H9 (cell line): ENCODE results near the gene ANKRD44. TPM values are rescaled to one million over a fixed set of nuclear protein-coding genes. Genes with fewer than 3 reads are reported as not detected.

Experiments used
- DNase-seq: peaks from one replicate; pipeline ENCODE4 v3.0.0-alpha.2; 2017
- H2AFZ ChIP-seq: one replicate; pipeline ENCODE4 v1.6.1; 2013; ENCODE audit warnings: mild to moderate bottlenecking, low read length, control low read depth, moderate library complexity
- H2AK5ac ChIP-seq: 2 replicates; pipeline ENCODE4 v1.6.1; 2013; ENCODE audit warnings: low read length, control low read depth, mixed read lengths; ENCODE audit not compliant: insufficient read length
- H2BK120ac ChIP-seq: one replicate; pipeline ENCODE4 v1.6.1; 2013; ENCODE audit warnings: low read depth, mild to moderate bottlenecking, low read length, control low read depth, inconsistent platforms; ENCODE audit not compliant: poor library complexity, severe bottlenecking
- H2BK12ac ChIP-seq: 2 replicates; pipeline ENCODE4 v1.6.1; 2013; ENCODE audit warnings: low read length, control low read depth, mixed read lengths, low read depth; ENCODE audit not compliant: insufficient read length
- H2BK15ac ChIP-seq: 2 replicates; pipeline ENCODE4 v1.6.1; 2013; ENCODE audit warnings: low read depth, low read length, control low read depth
- H2BK20ac ChIP-seq: one replicate; pipeline ENCODE4 v1.6.1; 2013; ENCODE audit warnings: low read depth, mild to moderate bottlenecking, low read length, control low read depth, inconsistent platforms; ENCODE audit not compliant: poor library complexity, severe bottlenecking
- H2BK5ac ChIP-seq: 2 replicates; pipeline ENCODE4 v1.6.1; 2013; ENCODE audit warnings: low read length, control low read depth, mixed read lengths; ENCODE audit not compliant: insufficient read length
- H3K14ac ChIP-seq: 2 replicates; pipeline ENCODE4 v1.6.1; 2013; ENCODE audit warnings: low read length, control low read depth; ENCODE audit not compliant: insufficient read depth
- H3K18ac ChIP-seq: 2 replicates; pipeline ENCODE4 v1.6.1; 2013; ENCODE audit warnings: low read depth, mild to moderate bottlenecking, mixed read lengths, low read length, control low read depth; ENCODE audit not compliant: insufficient read length
- H3K23ac ChIP-seq: 2 replicates; pipeline ENCODE4 v1.6.1; 2013; ENCODE audit warnings: low read length, control low read depth, mixed read lengths, low read depth; ENCODE audit not compliant: insufficient read length
- H3K23me2 ChIP-seq: 2 replicates; pipeline ENCODE4 v1.6.1; 2013; ENCODE audit warnings: low read depth, mild to moderate bottlenecking, mixed read lengths, low read length, control low read depth; ENCODE audit not compliant: insufficient read length, poor library complexity, severe bottlenecking
- H3K27ac ChIP-seq: 2 replicates; pipeline ENCODE4 v1.5.1; 2013; ENCODE audit warnings: low read length, control low read depth, mixed read lengths, low read depth; ENCODE audit not compliant: insufficient read length
- H3K27me3 ChIP-seq: 2 replicates; pipeline ENCODE4 v1.6.1; 2013; ENCODE audit warnings: low read length, control low read depth, inconsistent platforms; ENCODE audit not compliant: insufficient read depth
- H3K4ac ChIP-seq: 2 replicates; pipeline ENCODE4 v1.6.1; 2013; ENCODE audit warnings: low read depth, mild to moderate bottlenecking, control low read depth, inconsistent platforms, low read length, moderate library complexity
- H3K4me1 ChIP-seq: 2 replicates; pipeline ENCODE4 v1.6.1; 2013; ENCODE audit warnings: low read length, control low read depth, inconsistent platforms; ENCODE audit not compliant: insufficient read depth
- H3K4me2 ChIP-seq: 2 replicates; pipeline ENCODE4 v1.6.1; 2013; ENCODE audit warnings: low read length, control low read depth, mixed read lengths; ENCODE audit not compliant: insufficient read length, insufficient read depth
- H3K56ac ChIP-seq: 2 replicates; pipeline ENCODE4 v1.6.1; 2013; ENCODE audit warnings: low read depth, mild to moderate bottlenecking, mixed read lengths, low read length, control low read depth; ENCODE audit not compliant: insufficient read length
- H3K79me1 ChIP-seq: 2 replicates; pipeline ENCODE4 v1.6.1; 2013; ENCODE audit warnings: low read depth, mild to moderate bottlenecking, moderate library complexity, low read length, control low read depth, inconsistent platforms; ENCODE audit not compliant: insufficient read depth, poor library complexity, severe bottlenecking
- H3K79me2 ChIP-seq: 2 replicates; pipeline ENCODE4 v1.6.1; 2013; ENCODE audit warnings: low read length, control low read depth, inconsistent platforms; ENCODE audit not compliant: insufficient read depth
- H3K9ac ChIP-seq: 2 replicates; pipeline ENCODE4 v1.6.1; 2013; ENCODE audit warnings: low read length, control low read depth, mixed read lengths; ENCODE audit not compliant: insufficient read length; ENCODE audit errors: extremely low read depth
- H3K9me3 ChIP-seq: one replicate; pipeline ENCODE4 v1.6.1; 2013; ENCODE audit warnings: low read depth, low read length, inconsistent platforms; ENCODE audit not compliant: control insufficient read depth
- H3T11ph ChIP-seq: one replicate; pipeline ENCODE4 v1.6.1; 2013; ENCODE audit warnings: mild to moderate bottlenecking, low read length, control low read depth, inconsistent platforms
- H4K20me1 ChIP-seq: one replicate; pipeline ENCODE4 v1.6.1; 2013; ENCODE audit not compliant: control insufficient read depth, insufficient read length, insufficient read depth
- H4K5ac ChIP-seq: 2 replicates; pipeline ENCODE4 v1.6.1; 2013; ENCODE audit warnings: low read depth, mild to moderate bottlenecking, mixed read lengths, low read length, control low read depth; ENCODE audit not compliant: insufficient read length
- H4K8ac ChIP-seq: replicated peaks from 2 replicates; pipeline ENCODE4 v1.6.1; 2013; ENCODE audit warnings: low read length, control low read depth, mixed read lengths, low read depth; ENCODE audit not compliant: insufficient read length
- H4K91ac ChIP-seq: 2 replicates; pipeline ENCODE4 v1.6.1; 2013; ENCODE audit warnings: low read depth, mild to moderate bottlenecking, moderate library complexity, mixed read lengths, low read length, control low read depth; ENCODE audit not compliant: insufficient read length
- H3K27ac Mint-ChIP-seq, 3 experiments: 2 replicates in 2 of 3; 3 replicates in 1 of 3; pipeline ENCODE4 v1.8.0; 2020 to 2021; ENCODE audit warnings: mixed read lengths in 3 of 3, mild to moderate bottlenecking in 1 of 3, moderate library complexity in 1 of 3
- H3K27me3 Mint-ChIP-seq: 2 replicates; pipeline ENCODE4 v1.8.0; 2021; ENCODE audit warnings: low read depth, mild to moderate bottlenecking, moderate library complexity, mixed read lengths
- H3K36me3 Mint-ChIP-seq, 3 experiments: 2 replicates in 2 of 3; 3 replicates in 1 of 3; pipeline ENCODE4 v1.8.0; 2020 to 2021; ENCODE audit warnings: low read depth in 3 of 3, mixed read lengths in 3 of 3; ENCODE audit not compliant: insufficient read depth in 1 of 3
- H3K4me1 Mint-ChIP-seq, 2 experiments: 2 replicates each; pipeline ENCODE4 v1.8.0; 2020; ENCODE audit warnings: mixed read lengths in 2 of 2
- H3K4me3 Mint-ChIP-seq, 2 experiments: 2 replicates in 1 of 2; 3 replicates in 1 of 2; pipeline ENCODE4 v1.8.0; 2020 to 2021; ENCODE audit warnings: mild to moderate bottlenecking in 2 of 2, mixed read lengths in 2 of 2, moderate library complexity in 1 of 2
- H3K9me3 Mint-ChIP-seq, 2 experiments: 2 replicates in 1 of 2; 3 replicates in 1 of 2; pipeline ENCODE4 v1.8.0; 2020; ENCODE audit warnings: mild to moderate bottlenecking in 2 of 2, mixed read lengths in 2 of 2, moderate library complexity in 1 of 2
- WGBS: extraction: QIAGEN DNeasy Blood & Tissue Kit; methylation state at CpG from one replicate; pipeline ENCODE4 v1.1.7; 2013; ENCODE audit warnings: missing lambda C conversion rate, low lambda C conversion rate, mixed read lengths; ENCODE audit not compliant: insufficient read length; ENCODE audit errors: extremely low coverage; 5-methylcytosine and 5-hydroxymethylcytosine counted together
- total RNA-seq: library from RNA; stranded (reverse); gene quantifications from 2 replicates; pipeline ENCODE4 v1.2.1, GENCODE V29; 2021
- TF ChIP-seq, protein P1 (sequence below): fragments of 200-600 bp; sonication (generic); conservative IDR thresholded peaks from 3 replicates; pipeline ENCODE4 v1.8.0; 2021; ENCODE audit warnings: antibody characterized with exemption, mild to moderate bottlenecking

ANKRD44 gene
- total RNA-seq, 1 experiment from 2014 or later, result 1.9 TPM

DNA sequence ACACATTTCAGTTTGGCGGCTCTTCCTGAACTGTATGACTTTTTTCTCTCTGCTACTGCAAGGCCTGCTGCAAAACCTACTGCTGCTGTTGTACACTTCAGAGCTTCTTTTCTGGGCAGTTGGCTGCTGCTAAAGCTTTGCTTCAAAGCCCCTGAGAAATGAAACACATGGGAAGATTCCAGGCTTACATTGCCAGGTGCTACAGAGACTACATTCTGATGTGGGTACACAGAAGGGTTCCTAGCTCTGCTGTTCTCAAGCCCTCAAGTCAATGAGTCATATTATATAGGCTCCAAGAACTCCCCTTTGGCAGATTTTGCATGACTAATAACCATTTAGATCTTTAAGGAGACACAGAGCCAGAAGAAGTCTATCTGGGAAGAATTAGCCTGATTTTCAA is 371.2 kb downstream of the ANKRD44 start:
- TF ChIP-seq, protein P1, sequence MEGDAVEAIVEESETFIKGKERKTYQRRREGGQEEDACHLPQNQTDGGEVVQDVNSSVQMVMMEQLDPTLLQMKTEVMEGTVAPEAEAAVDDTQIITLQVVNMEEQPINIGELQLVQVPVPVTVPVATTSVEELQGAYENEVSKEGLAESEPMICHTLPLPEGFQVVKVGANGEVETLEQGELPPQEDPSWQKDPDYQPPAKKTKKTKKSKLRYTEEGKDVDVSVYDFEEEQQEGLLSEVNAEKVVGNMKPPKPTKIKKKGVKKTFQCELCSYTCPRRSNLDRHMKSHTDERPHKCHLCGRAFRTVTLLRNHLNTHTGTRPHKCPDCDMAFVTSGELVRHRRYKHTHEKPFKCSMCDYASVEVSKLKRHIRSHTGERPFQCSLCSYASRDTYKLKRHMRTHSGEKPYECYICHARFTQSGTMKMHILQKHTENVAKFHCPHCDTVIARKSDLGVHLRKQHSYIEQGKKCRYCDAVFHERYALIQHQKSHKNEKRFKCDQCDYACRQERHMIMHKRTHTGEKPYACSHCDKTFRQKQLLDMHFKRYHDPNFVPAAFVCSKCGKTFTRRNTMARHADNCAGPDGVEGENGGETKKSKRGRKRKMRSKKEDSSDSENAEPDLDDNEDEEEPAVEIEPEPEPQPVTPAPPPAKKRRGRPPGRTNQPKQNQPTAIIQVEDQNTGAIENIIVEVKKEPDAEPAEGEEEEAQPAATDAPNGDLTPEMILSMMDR, result no peak
- no peaks in the 10 kb centered on the region for H3K27me3 ChIP-seq
- no peaks in the 10 kb centered on the region for H3K9me3 ChIP-seq
- H3K27ac ChIP-seq, result no peak overlapping the region
- no CpG with 5 or more reads among the region's 1 CpG for WGBS
- H2BK120ac ChIP-seq, result no peak overlapping the region
- Mint-ChIP-seq H3K27ac (no peak overlapping the region), H3K4me3 (no peak overlapping the region), H3K9me3 (no peaks in the 10 kb centered on the region), H3K4me1 (peaks cover 3 to 10% of the 10 kb centered on the region in 2 experiments), H3K27me3 (no peaks in the 10 kb centered on the region), H3K36me3 (no peaks in the 10 kb centered on the region)
- no peak overlapping the region for H3K4ac ChIP-seq
- H4K91ac ChIP-seq, result no peak overlapping the region
- H4K8ac ChIP-seq, result no peak overlapping the region
- no peak overlapping the region for H3K56ac ChIP-seq
- DNase-seq, result no peak
- no peak overlapping the region for H2BK12ac ChIP-seq
- H4K5ac ChIP-seq, result no peak overlapping the region
- no peak overlapping the region for H2BK5ac ChIP-seq
- H3K14ac ChIP-seq, result no peak overlapping the region
- no peaks in the 10 kb centered on the region for H3K79me2 ChIP-seq
- H3K4me1 ChIP-seq, result no peaks in the 10 kb centered on the region
- H2AFZ ChIP-seq, result no peak overlapping the region
- no peak overlapping the region for H3K18ac ChIP-seq
- H3K79me1 ChIP-seq, result no peaks in the 10 kb centered on the region
- H3K4me2 ChIP-seq, result no peak overlapping the region
- no peak overlapping the region for H3K23ac ChIP-seq
- no peak overlapping the region for H2BK15ac ChIP-seq
- no peak overlapping the region for H2AK5ac ChIP-seq
- no peaks in the 10 kb centered on the region for H4K20me1 ChIP-seq
- H3T11ph ChIP-seq, result no peak overlapping the region
- H2BK20ac ChIP-seq, result no peak overlapping the region
- H3K23me2 ChIP-seq, result no peaks in the 10 kb centered on the region
- H3K9ac ChIP-seq, result no peak overlapping the region

Other genes starting within 250 kb of the ANKRD44 start
- 267 and 278 TPM in 2 replicates for gene SF3B1, start 124.2 kb upstream of the ANKRD44 start, total RNA-seq
- 16.2 and 18.3 TPM in 2 replicates for gene COQ10B, start 142.8 kb upstream of the ANKRD44 start, total RNA-seq
- 844 and 846 TPM in 2 replicates for gene HSPD1, start 189.1 kb upstream of the ANKRD44 start, total RNA-seq
- 347 and 370 TPM in 2 replicates for gene HSPE1, start 189.6 kb upstream of the ANKRD44 start, total RNA-seq
- gene MOB4, start 205.3 kb upstream of the ANKRD44 start, total RNA-seq, result 54.0 and 57.6 TPM in 2 replicates